ENCODE data around the gene SLC19A3.
"Not testable (repeated sequence)": the region's sequence is repeated elsewhere in the genome, so short reads cannot be mapped to it uniquely, and the experiment has no call there.

SLC19A3 gene

DNA sequence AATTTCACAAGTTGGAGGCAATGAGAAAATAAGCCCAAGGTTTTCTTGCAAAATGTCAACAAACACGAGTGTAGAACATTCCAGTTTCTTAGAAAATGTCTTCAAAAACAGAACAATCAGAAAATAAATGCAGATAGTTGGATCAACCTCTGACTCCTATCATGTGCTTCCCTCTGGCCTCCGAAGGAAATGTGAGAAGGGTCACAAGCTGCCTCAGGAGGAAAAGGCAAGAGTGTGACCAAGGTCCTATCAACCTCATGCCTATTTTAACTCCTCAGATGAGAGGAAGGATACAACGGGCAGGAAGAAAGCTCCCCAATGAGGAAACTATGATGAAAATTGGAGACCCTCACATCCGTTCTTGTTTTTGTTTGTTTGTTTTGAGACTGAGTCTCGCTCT lies 43.3 kb downstream of the SLC19A3 start:
- peak; percentile 15 for DNase-seq (ENCODE audit: low read depth)
- no peak overlapping the region for H3K4me3 ChIP-seq (ENCODE audit: low read depth, low read length)
- no peak for TF ChIP-seq CTCF (conservative IDR thresholded peaks at IDR 0.05; ENCODE audit: low read depth, low read length)

GRCh38 chr2:227673620-227674019 lies 44.2 kb downstream of the SLC19A3 start:
- H3K4me3 ChIP-seq (ENCODE audit: low read depth, low read length): not testable (repeated sequence)

GRCh38 chr2:227671170-227671905 lies 46.5 kb downstream of the SLC19A3 start:
- TF ChIP-seq CTCF (conservative IDR thresholded peaks at IDR 0.05; ENCODE audit: low read depth, low read length): no peak
- H3K4me3 ChIP-seq (ENCODE audit: low read depth, low read length): no peak overlapping the region
- no peak for DNase-seq (ENCODE audit: low read depth)

More at GRCh38 chr2:227673620-227674019, 44.2 kb downstream of the SLC19A3 start:
- not testable (repeated sequence) for DNase-seq (ENCODE audit: low read depth)

DNA sequence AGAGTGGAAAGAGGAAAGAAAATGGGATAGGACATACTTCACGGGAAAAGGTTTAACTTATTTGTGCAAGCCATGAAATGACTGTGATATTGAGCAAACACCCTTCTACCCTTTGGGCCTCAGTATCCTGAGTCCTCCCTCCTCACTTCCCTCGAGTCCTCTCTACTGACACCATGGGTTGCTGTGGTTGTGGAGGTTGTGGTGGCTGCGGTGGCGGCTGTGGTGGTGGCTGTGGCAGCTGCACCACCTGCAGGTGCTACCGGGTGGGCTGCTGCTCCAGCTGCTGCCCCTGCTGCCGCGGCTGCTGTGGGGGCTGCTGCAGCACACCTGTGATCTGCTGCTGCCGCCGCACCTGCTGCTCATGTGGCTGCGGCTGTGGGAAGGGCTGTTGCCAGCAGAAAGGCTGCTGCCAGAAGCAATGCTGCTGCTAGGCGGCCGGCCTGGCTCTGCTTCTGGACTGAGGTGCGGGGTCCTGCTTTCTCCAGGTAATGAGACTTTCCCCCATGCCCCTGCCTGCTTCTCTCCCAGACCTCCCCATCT lies 51.1 kb downstream of the SLC19A3 start, which contains the start of gene SCYGR5:
Gene SCYGR5, plus strand, starts transcription at position 174 of the 540 bp plus-strand sequence. Its CDS starts 0 bp downstream, at position 174.
- H3K4me3 ChIP-seq (ENCODE audit: low read depth, low read length); DNase-seq (ENCODE audit: low read depth): not testable (repeated sequence)

GRCh38 chr2:227665189-227665940 lies 52.5 kb downstream of the SLC19A3 start:
- DNase-seq (ENCODE audit: low read depth): no peak
- H3K4me3 ChIP-seq (ENCODE audit: low read depth, low read length): no peak overlapping the region
- no peak for TF ChIP-seq CTCF (conservative IDR thresholded peaks at IDR 0.05; ENCODE audit: low read depth, low read length)

DNA sequence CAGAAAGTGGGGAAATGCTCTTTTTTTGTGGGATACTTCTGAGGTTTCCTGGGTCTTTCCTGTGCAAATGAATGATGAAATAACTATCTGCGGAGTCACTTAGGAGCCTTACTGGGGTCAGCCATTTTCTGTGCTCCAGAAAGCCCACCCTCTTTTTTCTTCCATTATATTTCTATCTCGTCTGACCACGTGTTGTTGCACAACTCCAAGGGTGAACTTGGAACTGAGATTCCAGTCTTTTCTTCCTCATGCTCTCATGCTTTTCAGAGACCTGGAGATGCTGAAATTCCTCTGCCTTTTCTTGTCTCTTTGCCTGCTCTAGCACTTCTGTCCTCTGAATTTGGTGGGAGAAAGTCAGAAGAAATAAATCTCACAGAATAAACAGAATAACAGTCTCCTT lies 56.0 kb downstream of the SLC19A3 start:
- peak; percentile 7 for DNase-seq (ENCODE audit: low read depth)
- no peak for TF ChIP-seq CTCF (conservative IDR thresholded peaks at IDR 0.05; ENCODE audit: low read depth, low read length)
- H3K4me3 ChIP-seq (ENCODE audit: low read depth, low read length): no peak overlapping the region

DNA sequence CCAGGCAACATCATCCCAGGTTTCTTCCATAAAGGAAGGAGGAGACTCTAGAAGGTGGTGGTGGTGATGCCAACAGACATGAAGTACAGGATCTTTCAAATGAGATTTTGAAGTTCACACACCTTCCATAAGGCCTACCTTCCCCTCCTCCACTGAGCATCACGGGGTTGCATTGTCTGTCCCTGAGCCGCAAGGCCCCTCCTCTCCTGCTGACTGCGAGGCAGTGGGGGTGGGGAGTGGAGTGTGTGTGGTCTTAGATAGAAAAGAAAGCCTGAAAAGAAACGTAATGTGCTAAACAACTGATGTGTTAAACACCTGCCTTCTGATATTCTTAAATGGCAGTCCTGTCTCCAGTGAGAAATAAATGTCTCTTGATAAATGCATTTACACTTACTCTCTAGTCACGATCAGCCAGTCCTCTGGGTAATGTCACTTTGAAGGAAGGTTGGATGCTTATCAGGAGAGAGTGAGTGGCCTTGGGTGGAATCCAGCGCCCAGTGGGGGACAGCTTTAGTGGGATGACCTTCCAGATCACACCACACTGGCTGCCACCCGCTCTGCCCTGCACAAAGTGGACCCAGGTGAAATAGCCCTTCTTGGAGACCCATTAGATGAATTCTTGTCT lies 56.7 kb downstream of the SLC19A3 start:
- no peak for DNase-seq (ENCODE audit: low read depth)
- no peak overlapping the region for H3K4me3 ChIP-seq (ENCODE audit: low read depth, low read length)
- TF ChIP-seq CTCF (conservative IDR thresholded peaks at IDR 0.05; ENCODE audit: low read depth, low read length): no peak
